Hepatocyte (in vitro differentiated cells): ENCODE data around the gene HOTAIR. TPM values are rescaled to one million over a fixed set of nuclear protein-coding genes. Genes with fewer than 3 reads are reported as not detected.

Experiments
- DNase-seq: peaks from one replicate; pipeline ENCODE4 v3.0.0-alpha.2; 2016; ENCODE audit warnings: low spot score
- H2AFZ ChIP-seq: fragments of 200-600 bp; sonication (generic); 2 replicates; pipeline ENCODE4 v1.6.0; 2016; ENCODE audit warnings: antibody characterized with exemption, mild to moderate bottlenecking
- H3K27ac ChIP-seq: fragments of 200-600 bp; sonication (generic); 2 replicates; pipeline ENCODE4 v1.5.1; 2016; ENCODE audit warnings: mild to moderate bottlenecking
- H3K27me3 ChIP-seq: fragments of 200-600 bp; sonication (generic); 2 replicates; pipeline ENCODE4 v1.6.1; 2016
- H3K36me3 ChIP-seq: fragments of 200-600 bp; sonication (generic); replicated peaks from 2 replicates; pipeline ENCODE4 v1.5.1; 2016; ENCODE audit warnings: low read depth; ENCODE audit not compliant: insufficient read depth
- H3K4me1 ChIP-seq: fragments of 200-600 bp; sonication (generic); 2 replicates; pipeline ENCODE4 v1.5.1; 2016; ENCODE audit warnings: mild to moderate bottlenecking, moderate library complexity; ENCODE audit not compliant: insufficient read depth
- H3K4me2 ChIP-seq: fragments of 200-600 bp; sonication (generic); 2 replicates; pipeline ENCODE4 v1.6.0; 2016
- H3K4me3 ChIP-seq: fragments of 200-600 bp; sonication (generic); 2 replicates; pipeline ENCODE4 v1.5.1; 2016; ENCODE audit warnings: mild to moderate bottlenecking
- H3K79me2 ChIP-seq: fragments of 200-600 bp; sonication (generic); 2 replicates; pipeline ENCODE4 v1.6.0; 2017; ENCODE audit warnings: mild to moderate bottlenecking
- H3K9me2 ChIP-seq: fragments of 200-600 bp; sonication (generic); replicated peaks from 2 replicates; pipeline ENCODE4 v1.6.0; 2017; ENCODE audit warnings: mild to moderate bottlenecking; ENCODE audit not compliant: insufficient read depth
- H3K9me3 ChIP-seq: fragments of 200-600 bp; sonication (generic); 2 replicates; pipeline ENCODE4 v1.5.1; 2016; ENCODE audit warnings: low read depth, mild to moderate bottlenecking
- H4K20me1 ChIP-seq: fragments of 200-600 bp; sonication (generic); 2 replicates; pipeline ENCODE4 v1.6.0; 2016; ENCODE audit warnings: mild to moderate bottlenecking; ENCODE audit not compliant: insufficient read depth, poor library complexity, severe bottlenecking
- CTCF ChIP-seq: fragments of 200-600 bp; sonication (generic); IDR thresholded peaks from 2 replicates; pipeline ENCODE4 v1.5.1; 2016; ENCODE audit warnings: antibody characterized with exemption, mild to moderate bottlenecking; ENCODE audit not compliant: poor library complexity
- EZH2 ChIP-seq: fragments of 200-600 bp; sonication (generic); IDR thresholded peaks from 2 replicates; pipeline ENCODE4 v1.6.1; 2016; ENCODE audit warnings: antibody characterized with exemption, mild to moderate bottlenecking, borderline replicate concordance
- EZH2phosphoT487 ChIP-seq: fragments of 200-600 bp; sonication (generic); IDR thresholded peaks from one replicate; pipeline ENCODE4 v1.6.1; 2018; ENCODE audit warnings: antibody characterized with exemption, mild to moderate bottlenecking, low read depth, moderate library complexity; ENCODE audit not compliant: unreplicated experiment, severe bottlenecking
- WGBS: methylation state at CpG from one replicate; pipeline ENCODE4 v1.1.6; 2016; ENCODE audit warnings: low lambda C conversion rate; ENCODE audit errors: missing lambda C conversion rate; 5-methylcytosine and 5-hydroxymethylcytosine counted together
- polyA plus RNA-seq: library from polyadenylated mRNA; unstranded; fragments of >200 nt; fragmentation: Nextera tagmentation; extraction: Ambion mirVana; gene quantifications from 2 replicates; pipeline ENCODE4 v1.2.1, GENCODE V29; 2016
- total RNA-seq: library from RNA; depleted of rRNA; stranded (reverse); fragments of >200 nt; gene quantifications from 2 replicates; pipeline ENCODE4 v1.2.3, GENCODE V29; 2014

HOTAIR gene
- total and polyA plus RNA-seq, 2 experiments from 2014 or later = 0.82 to 0.90 TPM

- Histone ChIP-seq H3K27me3 (peaks cover 98% of the 10 kb centered on the region), H3K9me2 (no peaks in the 10 kb centered on the region), H3K36me3 (no peaks in the 10 kb centered on the region), H3K4me2 (peak overlapping the region; percentile 83), H3K79me2 (no peaks in the 10 kb centered on the region), H3K4me3 (no peak overlapping the region), H4K20me1 (no peaks in the 10 kb centered on the region), H3K9me3 (no peaks in the 10 kb centered on the region), H3K27ac (no peak overlapping the region), H2AFZ (peak overlapping the region; percentile 67), H3K4me1 (peaks cover 30% of the 10 kb centered on the region)
- TF ChIP-seq EZH2 (no peak), EZH2phosphoT487 (no peak), CTCF (no peak)
- WGBS = 45% methylated on average over 29 of the region's 29 CpGs
- DNase-seq = no peak
Observed at GRCh38 chr12:53996240-53997203, 21.8 kb upstream of the HOTAIR start.

- Histone ChIP-seq H3K4me1 (peaks cover 30% of the 10 kb centered on the region), H2AFZ (peak overlapping the region; percentile 67), H4K20me1 (no peaks in the 10 kb centered on the region), H3K27ac (peak overlapping the region; percentile 38), H3K9me2 (no peaks in the 10 kb centered on the region), H3K36me3 (no peaks in the 10 kb centered on the region), H3K27me3 (peaks cover 98% of the 10 kb centered on the region), H3K4me2 (peak overlapping the region; percentile 83), H3K9me3 (no peaks in the 10 kb centered on the region), H3K4me3 (peak overlapping the region; percentile 24), H3K79me2 (no peaks in the 10 kb centered on the region)
- peak; percentile 71 for DNase-seq
- WGBS = 11% methylated on average over 43 of the region's 48 CpGs
- no peak for TF ChIP-seq CTCF
- peak; percentile 26 for TF ChIP-seq EZH2phosphoT487
- TF ChIP-seq EZH2 = peak; percentile 19
Observed at GRCh38 chr12:53995378-53996239, 20.9 kb upstream of the HOTAIR start.

GRCh38 chr12:53995002-53995377 lies 20.2 kb upstream of the HOTAIR start:
- H3K9me3 ChIP-seq = no peaks in the 10 kb centered on the region

More at GRCh38 chr12:53995002-53995377, 20.2 kb upstream of the HOTAIR start:
- H4K20me1 ChIP-seq = no peaks in the 10 kb centered on the region
- H3K4me2 ChIP-seq = peak overlapping the region; percentile 83
- peaks cover 97% of the 10 kb centered on the region for H3K27me3 ChIP-seq
- H2AFZ ChIP-seq = peak overlapping the region; percentile 67
- no peaks in the 10 kb centered on the region for H3K36me3 ChIP-seq
- peaks cover 24% of the 10 kb centered on the region for H3K4me1 ChIP-seq
- no peaks in the 10 kb centered on the region for H3K79me2 ChIP-seq
- 8% methylated on average over 17 of the region's 17 CpGs for WGBS
- H3K9me2 ChIP-seq = no peaks in the 10 kb centered on the region
- no peak overlapping the region for H3K27ac ChIP-seq
- DNase-seq = no peak
- peak; percentile 90 for TF ChIP-seq EZH2
- no peak for TF ChIP-seq CTCF
- no peak overlapping the region for H3K4me3 ChIP-seq
